Neuronal stem cell (in vitro differentiated cells): ENCODE data around the gene CASZ1.

Source experiments
- DNase-seq: peaks from one replicate; pipeline ENCODE4 v3.0.0-alpha.2; 2013; ENCODE audit warnings: low spot score
- H2AFZ ChIP-seq: one replicate; pipeline ENCODE4 v1.6.1; 2013; ENCODE audit warnings: mild to moderate bottlenecking, low read length, inconsistent platforms
- H2AK5ac ChIP-seq: 2 replicates; pipeline ENCODE4 v1.6.1; 2013; ENCODE audit warnings: low read depth, mild to moderate bottlenecking, inconsistent platforms, low read length, moderate library complexity, mixed read lengths
- H2BK120ac ChIP-seq: 2 replicates; pipeline ENCODE4 v1.6.1; 2013; ENCODE audit warnings: low read depth, mild to moderate bottlenecking, inconsistent platforms, low read length, moderate library complexity, mixed read lengths
- H2BK12ac ChIP-seq: one replicate; pipeline ENCODE4 v1.6.1; 2013; ENCODE audit warnings: low read length, inconsistent platforms
- H2BK15ac ChIP-seq: 2 replicates; pipeline ENCODE4 v1.6.1; 2013; ENCODE audit warnings: mild to moderate bottlenecking, low read length, inconsistent platforms, mixed read lengths
- H2BK5ac ChIP-seq: one replicate; pipeline ENCODE4 v1.6.1; 2013; ENCODE audit warnings: inconsistent platforms, mild to moderate bottlenecking, low read length, moderate library complexity
- H3K14ac ChIP-seq: one replicate; pipeline ENCODE4 v1.6.1; 2013; ENCODE audit warnings: low read length, inconsistent platforms
- H3K18ac ChIP-seq: 2 replicates; pipeline ENCODE4 v1.6.1; 2013; ENCODE audit warnings: low read length, inconsistent platforms
- H3K23ac ChIP-seq: 2 replicates; pipeline ENCODE4 v1.6.1; 2013; ENCODE audit warnings: low read depth, mild to moderate bottlenecking, mixed read lengths, low read length, inconsistent platforms; ENCODE audit not compliant: poor library complexity
- H3K27ac ChIP-seq: replicated peaks from 3 replicates; pipeline ENCODE4 v1.5.1; 2013; ENCODE audit warnings: low read length, inconsistent platforms
- H3K27me3 ChIP-seq, 3 experiments: 2 replicates each; pipeline ENCODE4 v1.6.1; 2013; ENCODE audit warnings: low read length in 3 of 3, mild to moderate bottlenecking in 2 of 3, inconsistent platforms in 1 of 3, low read depth in 1 of 3, mixed read lengths in 1 of 3, moderate library complexity in 1 of 3; ENCODE audit not compliant: control insufficient read depth in 3 of 3, insufficient read depth in 3 of 3
- H3K36me3 ChIP-seq, 2 donors: replicated peaks in 1 of 2; 2 replicates each; pipeline ENCODE4 v1.6.1; 2013; ENCODE audit warnings: low read length in 2 of 2; ENCODE audit not compliant: control insufficient read depth in 2 of 2, insufficient read depth in 2 of 2
- H3K4ac ChIP-seq: 2 replicates; pipeline ENCODE4 v1.6.1; 2013; ENCODE audit warnings: inconsistent platforms, mild to moderate bottlenecking, low read length, moderate library complexity
- H3K4me1 ChIP-seq, 2 donors: 1 replicate in 1 of 2; 2 replicates in 1 of 2; pipeline ENCODE4 v1.6.1; 2013; ENCODE audit warnings: low read length in 2 of 2, low read depth in 1 of 2; ENCODE audit not compliant: control insufficient read depth in 2 of 2, insufficient read depth in 1 of 2
- H3K4me2 ChIP-seq: one replicate; pipeline ENCODE4 v1.6.1; 2013; ENCODE audit warnings: mild to moderate bottlenecking, low read length, inconsistent platforms; ENCODE audit not compliant: insufficient read depth, poor library complexity, severe bottlenecking
- H3K4me3 ChIP-seq, 2 donors: 2 replicates each; pipeline ENCODE4 v1.5.1; 2013; ENCODE audit warnings: low read length in 2 of 2, mild to moderate bottlenecking in 2 of 2, inconsistent platforms in 1 of 2, moderate library complexity in 1 of 2
- H3K79me1 ChIP-seq: one replicate; pipeline ENCODE4 v1.6.1; 2013; ENCODE audit warnings: low read depth, mild to moderate bottlenecking, inconsistent platforms, low read length, moderate library complexity
- H3K9ac ChIP-seq: one replicate; pipeline ENCODE4 v1.6.1; 2013; ENCODE audit warnings: mild to moderate bottlenecking, low read depth, low read length, inconsistent platforms; ENCODE audit not compliant: poor library complexity
- H3K9me3 ChIP-seq, 2 donors: replicated peaks in 1 of 2; 2 replicates each; pipeline versions ENCODE3 to v1.6.1; 2013; ENCODE audit warnings: low read length in 2 of 2, mild to moderate bottlenecking in 2 of 2, inconsistent platforms in 1 of 2, low read depth in 1 of 2, mixed read lengths in 1 of 2, moderate library complexity in 1 of 2; ENCODE audit not compliant: control insufficient read depth in 2 of 2, insufficient read depth in 1 of 2
- H4K8ac ChIP-seq: one replicate; pipeline ENCODE4 v1.6.1; 2013; ENCODE audit warnings: low read depth, mild to moderate bottlenecking, inconsistent platforms, low read length, moderate library complexity
- H4K91ac ChIP-seq: one replicate; pipeline ENCODE4 v1.6.1; 2013; ENCODE audit warnings: low read length, low read depth, mild to moderate bottlenecking, inconsistent platforms; ENCODE audit not compliant: poor library complexity
- WGBS, 2 donors: extraction: QIAGEN DNeasy Blood & Tissue Kit; methylation state at CpG; one replicate each; pipeline ENCODE4 v1.1.7; 2013; ENCODE audit warnings: missing lambda C conversion rate in 2 of 2, mixed read lengths in 1 of 2; ENCODE audit not compliant: insufficient read length in 2 of 2, insufficient replicate concordance in 1 of 2; ENCODE audit errors: extremely low coverage in 2 of 2; 5-methylcytosine and 5-hydroxymethylcytosine counted together

CASZ1 gene

GRCh38 chr1:10658396-10659066 lies 137.9 kb downstream of the CASZ1 start:
- H2BK12ac ChIP-seq, result no peak overlapping the region
- no peak overlapping the region for H4K91ac ChIP-seq
- H3K4me1 ChIP-seq, result peaks cover 7 to 12% of the 10 kb centered on the region in 2 donors
- H3K4me3 ChIP-seq, result no peak overlapping the region
- no peak overlapping the region for H2BK5ac ChIP-seq
- H2BK120ac ChIP-seq, result no peak overlapping the region
- peak overlapping the region; percentile 66 for H3K18ac ChIP-seq
- DNase-seq, result no peak
- H2AK5ac ChIP-seq, result no peak overlapping the region
- peak overlapping the region; percentile 43 for H4K8ac ChIP-seq
- no peak overlapping the region for H2AFZ ChIP-seq
- no peak overlapping the region for H3K27ac ChIP-seq
- H3K9me3 ChIP-seq, result peaks cover 0 to 2% of the 10 kb centered on the region in 2 donors
- H3K9ac ChIP-seq, result peak overlapping the region; percentile 1
- H3K79me1 ChIP-seq, result no peaks in the 10 kb centered on the region
- no peak overlapping the region for H3K4ac ChIP-seq
- no peak overlapping the region for H3K4me2 ChIP-seq
- H3K27me3 ChIP-seq, result no peaks in the 10 kb centered on the region
- H3K23ac ChIP-seq, result no peak overlapping the region
- peak overlapping the region; percentile 17 for H3K14ac ChIP-seq
- H3K36me3 ChIP-seq, result peaks cover 0 to 9% of the 10 kb centered on the region in 2 donors
- no CpG with 5 or more reads among the region's 19 CpGs for whole genome bisulfite sequencing, 2 donors
- H2BK15ac ChIP-seq, result no peak overlapping the region

GRCh38 chr1:10657088-10657847 lies 139.2 kb downstream of the CASZ1 start:
- peak overlapping the region; percentile 19 for H3K4ac ChIP-seq
- peaks cover 0 to 10% of the 10 kb centered on the region in 2 donors for H3K36me3 ChIP-seq
- no peak overlapping the region for H4K8ac ChIP-seq
- H3K9ac ChIP-seq, result no peak overlapping the region
- no peak overlapping the region for H3K27ac ChIP-seq
- H3K18ac ChIP-seq, result no peak overlapping the region
- peak overlapping the region; percentile 35 for H2BK12ac ChIP-seq
- peak overlapping the region; percentile 48 for H2BK5ac ChIP-seq
- H3K14ac ChIP-seq, result no peak overlapping the region
- peaks cover 0 to 2% of the 10 kb centered on the region in 2 donors for H3K9me3 ChIP-seq
- H3K27me3 ChIP-seq, result no peaks in the 10 kb centered on the region
- H2BK15ac ChIP-seq, result no peak overlapping the region
- no peak overlapping the region for H2AFZ ChIP-seq
- H3K4me3 ChIP-seq, result no peak overlapping the region
- WGBS, 2 donors, result no CpG with 5 or more reads among the region's 29 CpGs
- H3K4me2 ChIP-seq, result no peak overlapping the region
- H3K23ac ChIP-seq, result peak overlapping the region; percentile 77
- H2BK120ac ChIP-seq, result no peak overlapping the region
- DNase-seq, result no peak
- no peak overlapping the region for H4K91ac ChIP-seq
- no peaks in the 10 kb centered on the region for H3K79me1 ChIP-seq
- H2AK5ac ChIP-seq, result peak overlapping the region; percentile 83
- H3K4me1 ChIP-seq, result peaks cover 0 to 4% of the 10 kb centered on the region in 2 donors

- H2BK15ac ChIP-seq, result no peak overlapping the region
- H3K9ac ChIP-seq, result no peak overlapping the region
- H3K14ac ChIP-seq, result peak overlapping the region; percentile 38
- no peak overlapping the region for H4K91ac ChIP-seq
- H3K4me3 ChIP-seq, result no peak overlapping the region
- peaks cover 2 to 12% of the 10 kb centered on the region in 2 donors for H3K4me1 ChIP-seq
- H2BK12ac ChIP-seq, result no peak overlapping the region
- H4K8ac ChIP-seq, result no peak overlapping the region
- peak overlapping the region; percentile 48 for H2BK5ac ChIP-seq
- H2BK120ac ChIP-seq, result no peak overlapping the region
- peak overlapping the region; percentile 89 for H3K23ac ChIP-seq
- H3K4me2 ChIP-seq, result no peak overlapping the region
- no peak overlapping the region for H3K27ac ChIP-seq
- DNase-seq, result no peak
- H2AFZ ChIP-seq, result no peak overlapping the region
- H3K9me3 ChIP-seq, result no peaks in the 10 kb centered on the region
- no peaks in the 10 kb centered on the region for H3K79me1 ChIP-seq
- peak overlapping the region; percentile 76 for H3K18ac ChIP-seq
- H3K4ac ChIP-seq, result no peak overlapping the region
- no peaks in the 10 kb centered on the region for H3K27me3 ChIP-seq
- WGBS, 2 donors, result no CpG with 5 or more reads among the region's 15 CpGs
- H3K36me3 ChIP-seq, result peaks cover 0 to 9% of the 10 kb centered on the region in 2 donors
- H2AK5ac ChIP-seq, result no peak overlapping the region
Observed at GRCh38 chr1:10656431-10656830, 140.0 kb downstream of the CASZ1 start.

- no peak for DNase-seq
- H3K9me3 ChIP-seq, result no peaks in the 10 kb centered on the region
- no peak overlapping the region for H2BK15ac ChIP-seq
- H3K4me2 ChIP-seq, result no peak overlapping the region
- no peak overlapping the region for H3K4me3 ChIP-seq
- no peak overlapping the region for H3K23ac ChIP-seq
- no peak overlapping the region for H2BK120ac ChIP-seq
- no peak overlapping the region for H4K8ac ChIP-seq
- H2BK5ac ChIP-seq, result peak overlapping the region; percentile 80
- no peak overlapping the region for H4K91ac ChIP-seq
- H3K4ac ChIP-seq, result no peak overlapping the region
- H2BK12ac ChIP-seq, result no peak overlapping the region
- peak overlapping the region; percentile 60 for H3K14ac ChIP-seq
- H3K18ac ChIP-seq, result no peak overlapping the region
- H2AFZ ChIP-seq, result no peak overlapping the region
- H3K27ac ChIP-seq, result no peak overlapping the region
- no peak overlapping the region for H3K9ac ChIP-seq
- peaks cover 0 to 7% (median 0%) of the 10 kb centered on the region in 3 experiments for H3K27me3 ChIP-seq
- no CpG with 5 or more reads among the region's 10 CpGs for WGBS, 2 donors
- H3K36me3 ChIP-seq, result peaks cover 0 to 9% of the 10 kb centered on the region in 2 donors
- no peak overlapping the region for H2AK5ac ChIP-seq
- H3K79me1 ChIP-seq, result no peaks in the 10 kb centered on the region
- peaks cover 12 to 26% of the 10 kb centered on the region in 2 donors for H3K4me1 ChIP-seq
Observed at GRCh38 chr1:10655002-10655401, 141.4 kb downstream of the CASZ1 start.
